Loucy (cell line): ENCODE results near the gene MAP3K13.

Source experiments
- H2AFZ ChIP-seq: fragments of 200-600 bp; sonication (generic); 2 replicates; pipeline ENCODE4 v1.6.0; 2016; ENCODE audit warnings: antibody characterized with exemption, mild to moderate bottlenecking, low read length, moderate library complexity
- H3F3A ChIP-seq: fragments of 200-600 bp; 2 replicates; pipeline ENCODE4 v1.6.0; 2016; ENCODE audit warnings: antibody characterized with exemption, low read depth, mild to moderate bottlenecking
- H3K27me3 ChIP-seq: fragments of 200-600 bp; sonication (generic); 2 replicates; pipeline ENCODE4 v1.6.1; 2014; ENCODE audit warnings: low read length, mild to moderate bottlenecking; ENCODE audit not compliant: insufficient read depth, poor library complexity, severe bottlenecking
- H3K36me3 ChIP-seq: fragments of 200-600 bp; sonication (generic); 2 replicates; pipeline ENCODE4 v1.6.1; 2016; ENCODE audit warnings: low read length; ENCODE audit not compliant: insufficient read depth
- H3K4me1 ChIP-seq: fragments of 200-600 bp; sonication (generic); 2 replicates; pipeline ENCODE4 v1.5.1; 2014; ENCODE audit warnings: low read length, mild to moderate bottlenecking; ENCODE audit not compliant: insufficient read depth, poor library complexity, severe bottlenecking
- H3K4me2 ChIP-seq: fragments of 200-600 bp; sonication (generic); 2 replicates; pipeline ENCODE4 v1.6.0; 2014; ENCODE audit warnings: antibody characterized with exemption, low read length, low read depth, mild to moderate bottlenecking; ENCODE audit not compliant: poor library complexity, severe bottlenecking
- H3K4me3 ChIP-seq: fragments of 200-600 bp; sonication (generic); 2 replicates; pipeline ENCODE4 v1.5.1; 2014; ENCODE audit warnings: low read length, mild to moderate bottlenecking, mixed read lengths; ENCODE audit not compliant: poor library complexity, severe bottlenecking
- H3K79me2 ChIP-seq: fragments of 200-600 bp; sonication (generic); 2 replicates; pipeline ENCODE4 v1.6.1; 2014; ENCODE audit warnings: low read length; ENCODE audit not compliant: insufficient read depth
- H3K9ac ChIP-seq: fragments of 200-600 bp; sonication (generic); 2 replicates; pipeline ENCODE4 v1.6.0; 2014; ENCODE audit warnings: mild to moderate bottlenecking, low read depth, low read length, moderate library complexity; ENCODE audit not compliant: poor library complexity, severe bottlenecking
- H3K9me2 ChIP-seq: fragments of 200-600 bp; sonication (generic); replicated peaks from 2 replicates; pipeline ENCODE4 v1.6.1; 2016; ENCODE audit warnings: low read depth, low read length, mixed read lengths
- H3K9me3 ChIP-seq: fragments of 200-600 bp; sonication (generic); 2 replicates; pipeline ENCODE4 v1.6.1; 2014; ENCODE audit warnings: mild to moderate bottlenecking, antibody characterized with exemption, low read length, low read depth; ENCODE audit not compliant: insufficient read depth
- H4K20me1 ChIP-seq: fragments of 200-600 bp; sonication (generic); 2 replicates; pipeline ENCODE4 v1.6.0; 2014; ENCODE audit warnings: antibody characterized with exemption, low read length, mild to moderate bottlenecking; ENCODE audit not compliant: insufficient read depth, poor library complexity, severe bottlenecking
- EZH2phosphoT487 ChIP-seq: fragments of 200-600 bp; IDR thresholded peaks from 2 replicates; pipeline ENCODE4 v1.6.1; 2018; ENCODE audit warnings: antibody characterized with exemption, mild to moderate bottlenecking, moderate library complexity, borderline replicate concordance
- TF ChIP-seq, protein P1 (sequence below): fragments of 200-600 bp; sonication (generic); conservative IDR thresholded peaks from 2 replicates; pipeline ENCODE4 v1.5.1; 2014; ENCODE audit warnings: mild to moderate bottlenecking, antibody characterized with exemption, low read length

MAP3K13 gene

DNA sequence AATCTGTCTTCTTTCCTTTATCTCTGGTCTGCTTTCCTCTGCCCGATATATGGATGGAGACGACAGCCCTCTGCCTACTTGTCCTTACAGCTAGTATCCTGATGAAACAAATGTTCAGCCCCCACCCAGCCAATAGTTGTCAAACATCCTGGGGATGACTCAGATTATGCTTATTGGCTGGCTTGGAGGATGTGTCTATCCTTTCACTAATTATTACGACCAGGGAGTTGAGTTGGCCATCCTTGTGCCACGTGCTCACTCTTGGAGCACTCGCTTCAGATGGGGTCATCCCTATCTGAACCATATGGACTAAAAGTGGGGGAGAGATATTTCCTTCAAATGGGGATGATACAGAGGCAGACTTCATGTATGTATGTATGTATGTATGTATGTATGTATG lies 6.4 kb upstream of the MAP3K13 start:
- Histone ChIP-seq H3K4me2 (no peak overlapping the region), H2AFZ (no peak overlapping the region), H3K36me3 (no peaks in the 10 kb centered on the region), H3K79me2 (no peaks in the 10 kb centered on the region), H3K9me2 (no peaks in the 10 kb centered on the region), H3F3A (no peaks in the 10 kb centered on the region), H3K4me3 (no peak overlapping the region), H3K4me1 (no peaks in the 10 kb centered on the region), H4K20me1 (no peaks in the 10 kb centered on the region), H3K9ac (no peak overlapping the region), H3K9me3 (no peaks in the 10 kb centered on the region), H3K27me3 (no peaks in the 10 kb centered on the region)
- TF ChIP-seq EZH2phosphoT487, result no peak
- TF ChIP-seq, protein P1, sequence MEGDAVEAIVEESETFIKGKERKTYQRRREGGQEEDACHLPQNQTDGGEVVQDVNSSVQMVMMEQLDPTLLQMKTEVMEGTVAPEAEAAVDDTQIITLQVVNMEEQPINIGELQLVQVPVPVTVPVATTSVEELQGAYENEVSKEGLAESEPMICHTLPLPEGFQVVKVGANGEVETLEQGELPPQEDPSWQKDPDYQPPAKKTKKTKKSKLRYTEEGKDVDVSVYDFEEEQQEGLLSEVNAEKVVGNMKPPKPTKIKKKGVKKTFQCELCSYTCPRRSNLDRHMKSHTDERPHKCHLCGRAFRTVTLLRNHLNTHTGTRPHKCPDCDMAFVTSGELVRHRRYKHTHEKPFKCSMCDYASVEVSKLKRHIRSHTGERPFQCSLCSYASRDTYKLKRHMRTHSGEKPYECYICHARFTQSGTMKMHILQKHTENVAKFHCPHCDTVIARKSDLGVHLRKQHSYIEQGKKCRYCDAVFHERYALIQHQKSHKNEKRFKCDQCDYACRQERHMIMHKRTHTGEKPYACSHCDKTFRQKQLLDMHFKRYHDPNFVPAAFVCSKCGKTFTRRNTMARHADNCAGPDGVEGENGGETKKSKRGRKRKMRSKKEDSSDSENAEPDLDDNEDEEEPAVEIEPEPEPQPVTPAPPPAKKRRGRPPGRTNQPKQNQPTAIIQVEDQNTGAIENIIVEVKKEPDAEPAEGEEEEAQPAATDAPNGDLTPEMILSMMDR, result no peak

GRCh38 chr3:185361920-185362319 lies 1.0 kb upstream of the MAP3K13 start:
- H3K36me3 ChIP-seq, result no peaks in the 10 kb centered on the region
- TF ChIP-seq EZH2phosphoT487, result no peak
- TF ChIP-seq, protein P1, result no peak
- H3F3A ChIP-seq, result no peaks in the 10 kb centered on the region

GRCh38 chr3:185363662-185364203 lies 797 bp downstream of the MAP3K13 start:
- Histone ChIP-seq H3K9ac (peak overlapping the region; percentile 56), H3K4me2 (peak overlapping the region; percentile 88), H3K4me1 (peaks cover 16% of the 10 kb centered on the region), H3K79me2 (no peaks in the 10 kb centered on the region), H3K4me3 (peak overlapping the region; percentile 91), H3F3A (no peaks in the 10 kb centered on the region), H4K20me1 (no peaks in the 10 kb centered on the region), H3K36me3 (no peaks in the 10 kb centered on the region), H3K9me2 (no peaks in the 10 kb centered on the region), H2AFZ (peak overlapping the region; percentile 96), H3K27me3 (peaks cover 17% of the 10 kb centered on the region), H3K9me3 (no peaks in the 10 kb centered on the region)
- TF ChIP-seq, protein P1, result no peak
- TF ChIP-seq EZH2phosphoT487, result no peak

More at GRCh38 chr3:185361920-185362319, 1.0 kb upstream of the MAP3K13 start:
- no peaks in the 10 kb centered on the region for H3K9me3 ChIP-seq
- H3K9ac ChIP-seq, result no peak overlapping the region
- peaks cover 17% of the 10 kb centered on the region for H3K27me3 ChIP-seq
- peaks cover 16% of the 10 kb centered on the region for H3K4me1 ChIP-seq
- H3K4me2 ChIP-seq, result no peak overlapping the region
- H2AFZ ChIP-seq, result peak overlapping the region; percentile 38; the same call in 1 of the 2 replicates
- no peak overlapping the region for H3K4me3 ChIP-seq
- no peaks in the 10 kb centered on the region for H3K9me2 ChIP-seq
- H4K20me1 ChIP-seq, result no peaks in the 10 kb centered on the region
- no peaks in the 10 kb centered on the region for H3K79me2 ChIP-seq
